Right renal pelvis (tissue), 4 donors: ENCODE data around the gene ADAMTS6. TPM values are rescaled to one million over a fixed set of nuclear protein-coding genes. Genes with fewer than 3 reads are reported as not detected.

Experiments
- DNase-seq, 4 donors: peaks; one replicate each; pipeline ENCODE4 v3.0.0-alpha.2; 2013; ENCODE audit warnings: low read depth in 4 of 4, low spot score in 3 of 4, missing footprints in 1 of 4
- polyA plus RNA-seq, 4 donors: library from polyadenylated mRNA; unstranded; fragments of 120-200 nt; gene quantifications; one replicate each; pipeline ENCODE4 v1.2.1, GENCODE V29; 2013; ENCODE audit not compliant: insufficient read length in 4 of 4

ADAMTS6 gene
- polyA plus RNA-seq, 4 donors, result 2.0 to 2.4 (median 2.2) TPM

- no peak for DNase-seq
Observed at GRCh38 chr5:65152131-65152530, 329.6 kb downstream of the ADAMTS6 start.

DNA sequence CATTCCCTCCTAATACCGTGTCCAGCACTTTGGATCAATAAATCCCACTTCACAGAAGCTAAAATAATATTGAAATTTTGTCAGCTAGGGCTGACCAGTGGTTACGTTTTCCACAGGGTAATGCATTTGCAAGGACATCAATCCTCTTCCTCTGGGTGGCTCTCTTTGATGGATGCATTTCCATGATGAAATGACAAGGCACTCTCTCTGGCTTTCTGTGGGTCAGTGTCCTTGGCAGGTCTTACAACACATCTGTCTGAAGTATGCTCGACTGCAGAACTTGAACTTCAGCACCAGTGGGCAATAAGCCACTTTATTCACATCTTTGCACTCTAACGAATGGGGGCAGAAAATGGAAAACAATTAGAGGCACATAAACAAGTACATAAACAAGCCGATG lies 330.1 kb downstream of the ADAMTS6 start:
- DNase-seq, result no peak

GRCh38 chr5:65150599-65151304 lies 331.0 kb downstream of the ADAMTS6 start:
- no peak for DNase-seq

DNA sequence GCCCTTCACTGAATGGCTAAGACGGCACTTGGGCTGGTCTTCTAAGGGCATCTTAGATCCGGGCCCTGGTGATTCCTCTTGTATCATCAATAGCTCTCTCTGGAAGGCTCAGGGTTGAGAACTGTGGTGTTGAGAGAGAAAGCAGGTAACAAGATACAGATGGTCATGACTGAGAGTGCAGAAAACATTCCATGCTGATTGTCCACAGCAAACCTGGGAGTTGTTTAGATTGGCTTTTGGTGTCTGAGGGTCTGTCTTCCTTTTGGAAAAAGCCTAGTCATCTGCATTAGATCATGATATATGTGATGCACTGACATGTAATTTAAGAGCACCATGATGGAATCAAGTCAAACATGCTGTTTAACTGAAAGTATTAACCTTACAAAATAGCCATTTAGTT lies 331.9 kb downstream of the ADAMTS6 start:
- DNase-seq, result no peak

GRCh38 chr5:65144136-65144871 lies 337.4 kb downstream of the ADAMTS6 start:
- no peak for DNase-seq

DNA sequence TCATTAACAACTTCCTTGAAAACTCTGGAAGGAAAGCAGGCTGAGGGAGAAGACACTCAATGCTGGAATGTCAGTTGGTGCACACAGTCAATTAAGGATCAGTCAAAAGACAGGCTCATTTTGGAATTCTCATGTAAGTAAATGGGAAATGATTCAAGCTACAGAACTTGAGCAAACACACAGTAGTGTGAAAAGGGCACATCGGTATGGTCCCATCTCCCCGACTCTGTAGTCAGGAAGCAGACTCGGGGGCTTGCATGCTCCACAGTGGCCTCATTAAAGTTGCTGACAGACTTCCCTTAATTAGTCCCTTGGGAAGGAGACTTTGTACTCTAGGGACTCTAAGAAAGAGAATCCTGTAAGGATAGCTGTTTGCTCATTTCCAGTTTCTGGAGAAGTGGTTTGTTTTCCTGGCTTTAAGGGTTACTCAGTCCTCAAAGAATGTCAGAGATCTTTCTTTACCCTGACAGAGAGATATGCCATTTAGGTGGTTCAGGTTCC lies 339.2 kb downstream of the ADAMTS6 start:
- no peak for DNase-seq

- DNase-seq, result no peak
Observed at GRCh38 chr5:65142016-65142415, 339.7 kb downstream of the ADAMTS6 start.

DNA sequence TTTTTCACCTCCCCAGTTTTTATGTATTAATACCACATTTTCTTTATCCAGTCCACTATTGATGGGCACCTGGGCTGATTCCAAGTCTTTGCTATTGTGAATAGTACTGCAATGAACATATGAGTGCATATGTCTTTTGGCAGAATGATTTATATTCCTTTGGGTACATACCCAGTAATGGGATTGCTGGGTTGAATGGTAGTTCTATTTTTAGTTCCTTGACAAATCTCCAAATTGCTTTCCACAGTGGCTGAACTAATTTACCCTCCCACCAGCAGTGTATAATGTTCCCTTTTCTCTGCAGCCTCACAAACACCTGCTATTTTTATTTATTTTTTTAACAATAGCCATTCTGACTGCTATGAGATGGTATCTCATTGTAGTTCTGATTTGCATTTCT lies 340.2 kb downstream of the ADAMTS6 start:
- no peak for DNase-seq

DNA sequence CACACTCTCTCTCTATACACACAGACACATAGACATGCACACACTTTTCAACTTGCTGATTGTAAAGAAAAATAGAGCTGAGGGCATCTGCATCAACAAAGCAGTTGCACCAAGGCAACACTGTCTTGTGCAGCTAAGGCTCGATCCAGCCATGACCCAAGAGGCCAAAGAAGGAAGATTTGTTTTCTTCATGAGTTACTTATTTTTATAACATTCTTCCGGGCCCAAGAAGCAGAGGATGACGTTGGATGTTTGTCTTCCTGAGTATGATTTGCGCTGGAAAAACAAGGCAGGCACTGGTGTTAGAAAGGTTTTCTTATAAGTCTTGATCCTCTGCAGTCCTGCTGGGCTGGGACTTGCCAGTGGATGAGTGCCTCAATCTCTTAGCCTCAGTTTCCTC lies 344.1 kb downstream of the ADAMTS6 start:
- no peak for DNase-seq

- DNase-seq, result no peak
Observed at GRCh38 chr5:65133477-65134110, 348.1 kb downstream of the ADAMTS6 start.

DNA sequence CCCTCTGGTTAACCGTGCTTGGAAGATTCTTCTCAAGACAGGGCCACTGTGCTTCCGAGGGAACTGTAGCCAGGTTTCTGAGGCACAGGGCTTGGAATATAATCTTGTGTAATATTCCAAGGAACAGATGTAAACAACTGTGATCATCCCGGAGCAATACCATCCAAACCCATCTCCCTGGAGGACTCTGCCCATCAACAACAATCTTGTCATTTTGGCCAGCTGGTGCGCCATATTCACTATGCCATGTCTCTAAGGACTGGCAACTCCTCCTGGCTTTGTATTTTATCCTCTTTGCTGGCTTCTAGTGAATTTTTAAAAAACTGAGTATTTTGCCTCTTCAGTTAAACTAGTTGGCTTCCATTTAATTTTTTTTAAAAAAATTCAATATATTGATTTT lies 349.3 kb downstream of the ADAMTS6 start:
- DNase-seq, result no peak

DNA sequence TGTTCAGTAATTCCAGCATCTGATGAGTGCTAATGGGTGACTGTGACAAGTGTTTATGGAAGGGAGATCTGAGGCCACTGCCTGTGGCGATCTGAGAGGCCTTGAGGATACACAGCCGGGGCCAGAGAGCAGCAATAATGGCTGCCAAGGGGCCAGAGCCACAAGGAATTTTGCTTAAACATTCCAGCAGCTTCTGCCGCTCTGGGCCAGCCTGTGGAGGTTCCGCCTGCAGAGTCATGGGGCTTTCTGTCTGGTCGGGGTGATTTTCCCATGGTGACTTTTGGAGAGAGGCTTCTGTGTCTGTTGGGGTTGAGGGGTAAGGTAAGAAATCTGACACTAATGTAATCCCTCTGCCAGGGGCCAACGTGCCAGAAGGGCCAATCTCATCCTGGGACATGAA lies 353.5 kb downstream of the ADAMTS6 start:
- DNase-seq, result no peak

- no peak for DNase-seq
Observed at GRCh38 chr5:65127161-65127901, 354.4 kb downstream of the ADAMTS6 start.

DNA sequence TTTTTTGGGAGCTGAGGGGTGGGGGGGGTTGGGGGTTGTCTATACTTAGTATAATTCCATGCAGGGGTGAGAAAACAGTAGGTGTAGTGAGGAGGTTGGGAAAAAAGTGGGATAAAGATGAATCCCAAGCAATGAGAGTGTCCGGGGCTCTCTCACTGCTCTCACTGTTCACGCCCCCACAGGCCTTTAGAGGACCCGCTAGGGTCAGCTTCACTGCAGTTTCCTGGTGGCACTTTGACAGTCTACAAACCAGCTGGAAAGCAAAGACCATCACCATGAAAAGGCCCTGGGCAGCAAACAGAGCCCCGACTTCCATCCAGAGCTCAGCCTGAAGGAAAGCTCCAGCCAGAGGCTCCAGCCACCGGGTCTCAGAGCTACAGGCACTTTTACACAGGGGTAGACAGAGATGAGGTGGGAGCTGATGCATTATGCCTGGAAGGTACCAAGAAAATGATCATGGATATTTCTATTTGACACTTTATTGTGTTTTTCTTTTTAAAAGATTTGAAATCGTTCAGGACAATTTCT lies 355.1 kb downstream of the ADAMTS6 start:
- DNase-seq, result no peak

GRCh38 chr5:65125591-65126541 lies 355.9 kb downstream of the ADAMTS6 start:
- DNase-seq, result no peak

- DNase-seq, result no peak
Observed at GRCh38 chr5:65121880-65122436, 359.8 kb downstream of the ADAMTS6 start.

DNA sequence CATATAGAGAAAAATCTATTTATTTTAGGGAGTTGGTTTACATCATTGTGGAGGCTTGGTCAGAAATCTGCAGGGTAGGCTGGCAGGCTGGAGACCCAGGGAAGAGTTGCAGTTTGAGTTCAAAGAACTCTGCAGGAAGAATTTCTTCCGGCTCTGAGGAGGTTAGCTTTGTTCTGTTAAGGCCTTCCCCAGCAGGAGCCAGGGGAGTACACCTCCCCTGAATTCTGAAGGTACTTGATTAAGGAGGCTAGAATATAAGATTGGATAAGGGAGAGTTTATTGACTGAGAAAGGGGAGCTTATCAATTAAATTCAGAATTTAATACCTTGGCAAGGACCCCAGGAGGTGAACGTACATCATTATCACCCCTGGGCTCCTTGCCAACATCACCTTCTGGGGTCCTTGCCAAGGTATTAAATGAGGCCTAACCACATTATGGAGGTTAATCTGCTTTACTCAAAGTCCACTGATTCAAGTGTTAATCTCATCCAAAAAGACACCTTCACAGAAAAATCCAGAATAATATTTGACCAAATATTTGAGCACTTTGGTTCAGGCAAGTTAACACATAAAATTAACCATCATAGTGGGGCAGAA lies 361.3 kb downstream of the ADAMTS6 start:
- DNase-seq, result no peak

GRCh38 chr5:65117525-65117924 lies 364.2 kb downstream of the ADAMTS6 start:
- DNase-seq, result no peak

DNA sequence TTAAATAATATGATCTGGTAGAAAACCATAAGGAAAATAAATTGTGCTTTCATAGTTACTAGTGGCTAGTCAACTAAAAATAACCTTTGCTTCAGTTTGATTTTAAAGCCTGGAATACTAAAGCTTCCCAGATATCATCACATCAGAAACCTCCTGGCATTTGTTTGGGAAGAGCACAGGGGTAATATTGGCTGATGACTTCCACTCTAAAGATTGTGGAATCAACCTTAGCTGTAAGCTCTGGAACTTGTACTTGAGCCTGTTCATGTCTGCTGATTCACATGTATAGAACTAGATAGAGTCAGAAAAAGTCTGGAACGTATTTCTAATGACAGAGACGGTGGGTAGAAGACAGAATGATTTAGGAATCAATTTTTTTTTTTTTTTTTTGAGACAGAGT lies 367.9 kb downstream of the ADAMTS6 start:
- no peak for DNase-seq
